H9 (cell line): ENCODE measurements around the gene COL27A1. TPM values are rescaled to one million over a fixed set of nuclear protein-coding genes. Genes with fewer than 3 reads are reported as not detected.

Experiments
- DNase-seq: peaks from one replicate; pipeline ENCODE4 v3.0.0-alpha.2; 2017
- H2AFZ ChIP-seq: one replicate; pipeline ENCODE4 v1.6.1; 2013; ENCODE audit warnings: mild to moderate bottlenecking, low read length, control low read depth, moderate library complexity
- H2AK5ac ChIP-seq: 2 replicates; pipeline ENCODE4 v1.6.1; 2013; ENCODE audit warnings: low read length, control low read depth, mixed read lengths; ENCODE audit not compliant: insufficient read length
- H2BK120ac ChIP-seq: one replicate; pipeline ENCODE4 v1.6.1; 2013; ENCODE audit warnings: low read depth, mild to moderate bottlenecking, low read length, control low read depth, inconsistent platforms; ENCODE audit not compliant: poor library complexity, severe bottlenecking
- H2BK12ac ChIP-seq: 2 replicates; pipeline ENCODE4 v1.6.1; 2013; ENCODE audit warnings: low read length, control low read depth, mixed read lengths, low read depth; ENCODE audit not compliant: insufficient read length
- H2BK15ac ChIP-seq: 2 replicates; pipeline ENCODE4 v1.6.1; 2013; ENCODE audit warnings: low read depth, low read length, control low read depth
- H2BK20ac ChIP-seq: one replicate; pipeline ENCODE4 v1.6.1; 2013; ENCODE audit warnings: low read depth, mild to moderate bottlenecking, low read length, control low read depth, inconsistent platforms; ENCODE audit not compliant: poor library complexity, severe bottlenecking
- H2BK5ac ChIP-seq: 2 replicates; pipeline ENCODE4 v1.6.1; 2013; ENCODE audit warnings: low read length, control low read depth, mixed read lengths; ENCODE audit not compliant: insufficient read length
- H3K14ac ChIP-seq: 2 replicates; pipeline ENCODE4 v1.6.1; 2013; ENCODE audit warnings: low read length, control low read depth; ENCODE audit not compliant: insufficient read depth
- H3K18ac ChIP-seq: 2 replicates; pipeline ENCODE4 v1.6.1; 2013; ENCODE audit warnings: low read depth, mild to moderate bottlenecking, mixed read lengths, low read length, control low read depth; ENCODE audit not compliant: insufficient read length
- H3K23ac ChIP-seq: 2 replicates; pipeline ENCODE4 v1.6.1; 2013; ENCODE audit warnings: low read length, control low read depth, mixed read lengths, low read depth; ENCODE audit not compliant: insufficient read length
- H3K23me2 ChIP-seq: 2 replicates; pipeline ENCODE4 v1.6.1; 2013; ENCODE audit warnings: low read depth, mild to moderate bottlenecking, mixed read lengths, low read length, control low read depth; ENCODE audit not compliant: insufficient read length, poor library complexity, severe bottlenecking
- H3K27ac ChIP-seq: 2 replicates; pipeline ENCODE4 v1.5.1; 2013; ENCODE audit warnings: low read length, control low read depth, mixed read lengths, low read depth; ENCODE audit not compliant: insufficient read length
- H3K27me3 ChIP-seq: 2 replicates; pipeline ENCODE4 v1.6.1; 2013; ENCODE audit warnings: low read length, control low read depth, inconsistent platforms; ENCODE audit not compliant: insufficient read depth
- H3K4ac ChIP-seq: 2 replicates; pipeline ENCODE4 v1.6.1; 2013; ENCODE audit warnings: low read depth, mild to moderate bottlenecking, control low read depth, inconsistent platforms, low read length, moderate library complexity
- H3K4me1 ChIP-seq: 2 replicates; pipeline ENCODE4 v1.6.1; 2013; ENCODE audit warnings: low read length, control low read depth, inconsistent platforms; ENCODE audit not compliant: insufficient read depth
- H3K4me2 ChIP-seq: 2 replicates; pipeline ENCODE4 v1.6.1; 2013; ENCODE audit warnings: low read length, control low read depth, mixed read lengths; ENCODE audit not compliant: insufficient read length, insufficient read depth
- H3K56ac ChIP-seq: 2 replicates; pipeline ENCODE4 v1.6.1; 2013; ENCODE audit warnings: low read depth, mild to moderate bottlenecking, mixed read lengths, low read length, control low read depth; ENCODE audit not compliant: insufficient read length
- H3K79me1 ChIP-seq: 2 replicates; pipeline ENCODE4 v1.6.1; 2013; ENCODE audit warnings: low read depth, mild to moderate bottlenecking, moderate library complexity, low read length, control low read depth, inconsistent platforms; ENCODE audit not compliant: insufficient read depth, poor library complexity, severe bottlenecking
- H3K79me2 ChIP-seq: 2 replicates; pipeline ENCODE4 v1.6.1; 2013; ENCODE audit warnings: low read length, control low read depth, inconsistent platforms; ENCODE audit not compliant: insufficient read depth
- H3K9ac ChIP-seq: 2 replicates; pipeline ENCODE4 v1.6.1; 2013; ENCODE audit warnings: low read length, control low read depth, mixed read lengths; ENCODE audit not compliant: insufficient read length; ENCODE audit errors: extremely low read depth
- H3K9me3 ChIP-seq: one replicate; pipeline ENCODE4 v1.6.1; 2013; ENCODE audit warnings: low read depth, low read length, inconsistent platforms; ENCODE audit not compliant: control insufficient read depth
- H3T11ph ChIP-seq: one replicate; pipeline ENCODE4 v1.6.1; 2013; ENCODE audit warnings: mild to moderate bottlenecking, low read length, control low read depth, inconsistent platforms
- H4K20me1 ChIP-seq: one replicate; pipeline ENCODE4 v1.6.1; 2013; ENCODE audit not compliant: control insufficient read depth, insufficient read length, insufficient read depth
- H4K5ac ChIP-seq: 2 replicates; pipeline ENCODE4 v1.6.1; 2013; ENCODE audit warnings: low read depth, mild to moderate bottlenecking, mixed read lengths, low read length, control low read depth; ENCODE audit not compliant: insufficient read length
- H4K8ac ChIP-seq: replicated peaks from 2 replicates; pipeline ENCODE4 v1.6.1; 2013; ENCODE audit warnings: low read length, control low read depth, mixed read lengths, low read depth; ENCODE audit not compliant: insufficient read length
- H4K91ac ChIP-seq: 2 replicates; pipeline ENCODE4 v1.6.1; 2013; ENCODE audit warnings: low read depth, mild to moderate bottlenecking, moderate library complexity, mixed read lengths, low read length, control low read depth; ENCODE audit not compliant: insufficient read length
- H3K27ac Mint-ChIP-seq, 3 experiments: 2 replicates in 2 of 3; 3 replicates in 1 of 3; pipeline ENCODE4 v1.8.0; 2020 to 2021; ENCODE audit warnings: mixed read lengths in 3 of 3, mild to moderate bottlenecking in 1 of 3, moderate library complexity in 1 of 3
- H3K27me3 Mint-ChIP-seq: 2 replicates; pipeline ENCODE4 v1.8.0; 2021; ENCODE audit warnings: low read depth, mild to moderate bottlenecking, moderate library complexity, mixed read lengths
- H3K36me3 Mint-ChIP-seq, 3 experiments: 2 replicates in 2 of 3; 3 replicates in 1 of 3; pipeline ENCODE4 v1.8.0; 2020 to 2021; ENCODE audit warnings: low read depth in 3 of 3, mixed read lengths in 3 of 3; ENCODE audit not compliant: insufficient read depth in 1 of 3
- H3K4me1 Mint-ChIP-seq, 2 experiments: 2 replicates each; pipeline ENCODE4 v1.8.0; 2020; ENCODE audit warnings: mixed read lengths in 2 of 2
- H3K4me3 Mint-ChIP-seq, 2 experiments: 2 replicates in 1 of 2; 3 replicates in 1 of 2; pipeline ENCODE4 v1.8.0; 2020 to 2021; ENCODE audit warnings: mild to moderate bottlenecking in 2 of 2, mixed read lengths in 2 of 2, moderate library complexity in 1 of 2
- H3K9me3 Mint-ChIP-seq, 2 experiments: 2 replicates in 1 of 2; 3 replicates in 1 of 2; pipeline ENCODE4 v1.8.0; 2020; ENCODE audit warnings: mild to moderate bottlenecking in 2 of 2, mixed read lengths in 2 of 2, moderate library complexity in 1 of 2
- WGBS: extraction: QIAGEN DNeasy Blood & Tissue Kit; methylation state at CpG from one replicate; pipeline ENCODE4 v1.1.7; 2013; ENCODE audit warnings: missing lambda C conversion rate, low lambda C conversion rate, mixed read lengths; ENCODE audit not compliant: insufficient read length; ENCODE audit errors: extremely low coverage; 5-methylcytosine and 5-hydroxymethylcytosine counted together
- total RNA-seq: library from RNA; stranded (reverse); gene quantifications from 2 replicates; pipeline ENCODE4 v1.2.1, GENCODE V29; 2021
- TF ChIP-seq, protein P1 (sequence below): fragments of 200-600 bp; sonication (generic); conservative IDR thresholded peaks from 3 replicates; pipeline ENCODE4 v1.8.0; 2021; ENCODE audit warnings: antibody characterized with exemption, mild to moderate bottlenecking

Gene COL27A1
- total RNA-seq, 1 experiment from 2014 or later = 17.9 TPM

DNA sequence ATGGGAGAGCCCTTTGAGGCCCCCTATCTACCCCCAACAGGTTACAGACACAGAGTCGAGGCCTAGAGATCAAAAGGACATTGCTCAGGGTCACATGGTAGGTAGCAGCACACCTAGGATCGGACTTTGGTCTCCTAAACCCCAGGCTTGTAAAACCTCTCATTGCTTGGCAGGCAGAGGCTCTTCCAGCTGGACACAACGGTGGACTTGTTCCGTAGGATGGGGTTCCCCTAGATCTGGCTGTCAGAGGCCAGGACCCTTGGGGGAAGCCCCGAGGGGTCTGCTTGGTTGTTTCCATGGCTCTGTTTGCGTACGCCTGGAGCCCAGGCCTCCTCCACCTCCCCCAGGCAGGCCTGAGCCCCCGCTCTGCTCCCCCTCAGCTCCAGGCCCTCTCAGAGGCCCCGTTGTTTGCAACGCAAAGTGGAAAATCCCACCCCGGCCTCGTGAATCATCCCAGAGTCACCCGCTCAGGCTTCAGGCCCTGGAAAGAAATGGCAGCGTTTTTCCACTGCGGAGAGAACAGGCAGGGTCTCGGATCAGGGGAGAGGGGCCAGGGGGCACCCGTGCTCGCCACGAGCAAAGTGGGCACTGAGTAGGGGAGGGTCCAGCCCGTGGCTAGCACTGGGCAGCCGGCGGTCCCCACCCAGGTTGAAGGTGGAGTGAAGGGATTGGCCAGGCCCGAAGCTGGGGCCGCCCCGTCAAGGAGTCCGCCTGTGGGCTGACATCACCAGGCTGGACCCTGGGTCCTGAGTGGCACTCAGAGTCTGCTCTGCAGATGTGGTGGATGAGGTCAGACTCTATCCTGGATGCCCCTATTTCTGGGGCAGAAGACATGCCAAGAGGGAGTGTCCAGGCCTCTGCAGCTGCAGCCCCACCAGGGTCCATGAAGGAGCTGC lies 19.8 kb downstream of the COL27A1 start:
- no peak overlapping the region for H3K56ac ChIP-seq
- no peaks in the 10 kb centered on the region for H3K27me3 ChIP-seq
- H4K5ac ChIP-seq = no peak overlapping the region
- no peak overlapping the region for H3K23ac ChIP-seq
- no peaks in the 10 kb centered on the region for H3K79me2 ChIP-seq
- no peak overlapping the region for H2BK120ac ChIP-seq
- H2BK15ac ChIP-seq = no peak overlapping the region
- no peak overlapping the region for H2BK20ac ChIP-seq
- H3K9ac ChIP-seq = no peak overlapping the region
- H2AK5ac ChIP-seq = no peak overlapping the region
- H3K4ac ChIP-seq = no peak overlapping the region
- no peak for DNase-seq
- no peak overlapping the region for H3K4me2 ChIP-seq
- H4K8ac ChIP-seq = no peak overlapping the region
- no peaks in the 10 kb centered on the region for H3K23me2 ChIP-seq
- no peaks in the 10 kb centered on the region for H3K9me3 ChIP-seq
- no peak overlapping the region for H3K18ac ChIP-seq
- H3K27ac ChIP-seq = no peak overlapping the region
- Mint-ChIP-seq H3K4me3 (no peak overlapping the region), H3K27me3 (no peaks in the 10 kb centered on the region; the same call in 1 of the 2 replicates), H3K4me1 (peaks cover 6 to 10% of the 10 kb centered on the region in 2 experiments; a peak in 2 of 4 replicates), H3K9me3 (no peaks in the 10 kb centered on the region), H3K27ac (0 out of 7 replicates have a peak overlapping the region, but pooled peaks of 2 of the 3 experiments have one; percentile 36 to 52), H3K36me3 (peaks cover 0 to 1% (median 0%) of the 10 kb centered on the region in 3 experiments; a peak in 1 of 7 replicates)
- 0 out of 2 replicates have a peak overlapping the region, but pooled peaks have one; percentile 40 for H3K14ac ChIP-seq
- no peak overlapping the region for H3T11ph ChIP-seq
- TF ChIP-seq, protein P1, sequence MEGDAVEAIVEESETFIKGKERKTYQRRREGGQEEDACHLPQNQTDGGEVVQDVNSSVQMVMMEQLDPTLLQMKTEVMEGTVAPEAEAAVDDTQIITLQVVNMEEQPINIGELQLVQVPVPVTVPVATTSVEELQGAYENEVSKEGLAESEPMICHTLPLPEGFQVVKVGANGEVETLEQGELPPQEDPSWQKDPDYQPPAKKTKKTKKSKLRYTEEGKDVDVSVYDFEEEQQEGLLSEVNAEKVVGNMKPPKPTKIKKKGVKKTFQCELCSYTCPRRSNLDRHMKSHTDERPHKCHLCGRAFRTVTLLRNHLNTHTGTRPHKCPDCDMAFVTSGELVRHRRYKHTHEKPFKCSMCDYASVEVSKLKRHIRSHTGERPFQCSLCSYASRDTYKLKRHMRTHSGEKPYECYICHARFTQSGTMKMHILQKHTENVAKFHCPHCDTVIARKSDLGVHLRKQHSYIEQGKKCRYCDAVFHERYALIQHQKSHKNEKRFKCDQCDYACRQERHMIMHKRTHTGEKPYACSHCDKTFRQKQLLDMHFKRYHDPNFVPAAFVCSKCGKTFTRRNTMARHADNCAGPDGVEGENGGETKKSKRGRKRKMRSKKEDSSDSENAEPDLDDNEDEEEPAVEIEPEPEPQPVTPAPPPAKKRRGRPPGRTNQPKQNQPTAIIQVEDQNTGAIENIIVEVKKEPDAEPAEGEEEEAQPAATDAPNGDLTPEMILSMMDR = no peak
- no CpG with 5 or more reads among the region's 26 CpGs for WGBS
- no peaks in the 10 kb centered on the region for H3K4me1 ChIP-seq
- H2AFZ ChIP-seq = no peak overlapping the region
- H2BK5ac ChIP-seq = no peak overlapping the region
- no peak overlapping the region for H2BK12ac ChIP-seq
- H4K20me1 ChIP-seq = no peaks in the 10 kb centered on the region
- H3K79me1 ChIP-seq = no peaks in the 10 kb centered on the region
- no peak overlapping the region for H4K91ac ChIP-seq
